ENCODE measurements around the gene PPP1R16B. TPM values are rescaled to one million over a fixed set of nuclear protein-coding genes. Genes with fewer than 3 reads are reported as not detected.
"Not testable (repeated sequence)": the region's sequence is repeated elsewhere in the genome, so short reads cannot be mapped to it uniquely, and the experiment has no call there.

The PPP1R16B gene
- total RNA-seq, 6 experiments from 2014 or later, result 0.62 to 4.0 (median 2.3) TPM

DNA sequence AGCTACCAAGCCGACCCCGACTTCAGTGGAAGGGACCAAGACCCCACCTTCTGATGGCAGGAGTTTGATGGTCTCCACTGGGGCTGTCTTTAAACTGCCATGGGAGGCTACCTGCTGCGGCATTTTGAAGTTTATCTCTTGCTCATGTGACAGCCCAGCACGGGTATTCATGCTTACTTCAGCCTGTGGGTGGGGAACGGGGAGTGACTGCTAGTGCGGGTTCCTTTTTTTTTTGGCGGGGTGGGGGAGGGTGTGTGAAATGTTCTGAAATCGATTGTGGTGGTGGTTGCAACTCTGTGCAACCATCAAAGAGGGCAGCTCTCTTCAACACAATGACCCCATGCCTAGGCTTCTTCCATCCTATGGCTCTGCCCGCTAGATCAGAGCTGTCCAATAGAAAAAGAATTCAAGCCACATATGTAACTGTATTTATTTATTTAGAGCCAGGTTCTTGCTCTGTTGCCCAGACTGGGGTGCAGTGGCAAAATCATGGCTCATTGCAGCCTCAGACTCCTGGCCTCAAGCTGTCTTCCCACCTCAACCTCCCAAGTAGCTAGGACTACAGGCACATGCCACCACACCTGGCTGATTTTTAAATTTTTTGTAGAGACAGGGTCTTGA lies 53.7 kb downstream of the PPP1R16B start:
- ATAC-seq (peak in 1 of 4 donors; percentile 26), DNase-seq (no peak)
- no peaks in the 10 kb centered on the region for H3K36me3 ChIP-seq
- no peak overlapping the region for H3K27ac ChIP-seq
- H3K4me1 ChIP-seq, result no peaks in the 10 kb centered on the region
- intact Hi-C loops (cut with DNase I), result no loop called here
- H3K9me3 ChIP-seq, result no peaks in the 10 kb centered on the region
- WGBS (ENCODE audit: insufficient coverage, low coverage, low lambda C conversion rate, missing lambda C conversion rate), result 34% methylated on average over 8 of the region's 9 CpGs
- H3K27me3 ChIP-seq, result no peaks in the 10 kb centered on the region
- H3K4me3 ChIP-seq, result no peak overlapping the region
- TF ChIP-seq, protein P1, sequence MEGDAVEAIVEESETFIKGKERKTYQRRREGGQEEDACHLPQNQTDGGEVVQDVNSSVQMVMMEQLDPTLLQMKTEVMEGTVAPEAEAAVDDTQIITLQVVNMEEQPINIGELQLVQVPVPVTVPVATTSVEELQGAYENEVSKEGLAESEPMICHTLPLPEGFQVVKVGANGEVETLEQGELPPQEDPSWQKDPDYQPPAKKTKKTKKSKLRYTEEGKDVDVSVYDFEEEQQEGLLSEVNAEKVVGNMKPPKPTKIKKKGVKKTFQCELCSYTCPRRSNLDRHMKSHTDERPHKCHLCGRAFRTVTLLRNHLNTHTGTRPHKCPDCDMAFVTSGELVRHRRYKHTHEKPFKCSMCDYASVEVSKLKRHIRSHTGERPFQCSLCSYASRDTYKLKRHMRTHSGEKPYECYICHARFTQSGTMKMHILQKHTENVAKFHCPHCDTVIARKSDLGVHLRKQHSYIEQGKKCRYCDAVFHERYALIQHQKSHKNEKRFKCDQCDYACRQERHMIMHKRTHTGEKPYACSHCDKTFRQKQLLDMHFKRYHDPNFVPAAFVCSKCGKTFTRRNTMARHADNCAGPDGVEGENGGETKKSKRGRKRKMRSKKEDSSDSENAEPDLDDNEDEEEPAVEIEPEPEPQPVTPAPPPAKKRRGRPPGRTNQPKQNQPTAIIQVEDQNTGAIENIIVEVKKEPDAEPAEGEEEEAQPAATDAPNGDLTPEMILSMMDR (IDR thresholded peaks at IDR 0.05), result no peak
- TF ChIP-seq POLR2A (IDR thresholded peaks at IDR 0.05), result no peak

DNA sequence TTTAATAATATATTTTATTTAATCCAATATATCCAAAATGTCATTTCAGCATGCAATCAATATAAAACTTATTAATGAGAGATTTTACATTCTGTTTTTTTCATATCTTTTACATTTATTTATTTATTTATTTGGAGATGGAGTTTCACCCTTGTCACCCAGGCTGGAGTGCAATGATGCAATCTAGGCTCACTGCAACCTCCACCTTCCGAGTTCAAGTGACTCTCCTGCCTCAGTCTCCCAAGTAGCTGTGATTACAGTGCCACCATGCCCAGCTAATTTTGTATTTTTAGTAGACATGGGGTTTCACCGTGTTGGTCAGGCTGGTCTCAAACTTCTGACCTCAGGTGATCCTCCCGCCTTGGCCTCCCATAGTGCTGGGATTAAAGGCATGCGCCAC lies 54.4 kb downstream of the PPP1R16B start:
- 81% methylated on average over 4 of the region's 4 CpGs for WGBS (ENCODE audit: insufficient coverage, low coverage, low lambda C conversion rate, missing lambda C conversion rate)
- H3K27me3 ChIP-seq; ATAC-seq; H3K36me3 ChIP-seq; H3K4me1 ChIP-seq; H3K4me3 ChIP-seq; H3K9me3 ChIP-seq; DNase-seq; H3K27ac ChIP-seq; intact Hi-C loops (cut with DNase I): not testable (repeated sequence)

DNA sequence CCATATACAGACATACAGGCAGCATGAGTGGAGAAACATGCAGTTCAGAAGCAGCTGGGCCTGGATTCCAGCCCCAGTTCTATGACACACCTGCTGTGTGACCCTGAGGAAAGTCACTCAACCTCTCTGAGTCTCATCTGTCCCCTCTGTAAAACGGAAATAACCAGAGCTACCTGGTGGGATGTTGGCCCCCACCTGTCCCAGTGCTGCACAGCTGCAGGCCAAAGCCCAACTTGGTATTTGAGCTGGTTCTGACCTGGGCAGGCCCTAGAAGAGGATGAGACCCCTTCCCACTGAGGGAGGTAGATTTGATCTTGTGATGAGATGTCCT lies 55.5 kb downstream of the PPP1R16B start:
- Histone ChIP-seq H3K4me1 (no peaks in the 10 kb centered on the region), H3K9me3 (no peaks in the 10 kb centered on the region), H3K27ac (no peak overlapping the region), H3K27me3 (no peaks in the 10 kb centered on the region), H3K36me3 (no peaks in the 10 kb centered on the region), H3K4me3 (no peak overlapping the region)
- DNase-seq (no peak), ATAC-seq (no peak)
- intact Hi-C loops (cut with DNase I), result no loop called here
- TF ChIP-seq POLR2A (IDR thresholded peaks at IDR 0.05), result no peak
- TF ChIP-seq, protein P1 (IDR thresholded peaks at IDR 0.05), result no peak
- WGBS (ENCODE audit: insufficient coverage, low coverage, low lambda C conversion rate, missing lambda C conversion rate), result 40% methylated on average over 1 of the region's 1 CpG

DNA sequence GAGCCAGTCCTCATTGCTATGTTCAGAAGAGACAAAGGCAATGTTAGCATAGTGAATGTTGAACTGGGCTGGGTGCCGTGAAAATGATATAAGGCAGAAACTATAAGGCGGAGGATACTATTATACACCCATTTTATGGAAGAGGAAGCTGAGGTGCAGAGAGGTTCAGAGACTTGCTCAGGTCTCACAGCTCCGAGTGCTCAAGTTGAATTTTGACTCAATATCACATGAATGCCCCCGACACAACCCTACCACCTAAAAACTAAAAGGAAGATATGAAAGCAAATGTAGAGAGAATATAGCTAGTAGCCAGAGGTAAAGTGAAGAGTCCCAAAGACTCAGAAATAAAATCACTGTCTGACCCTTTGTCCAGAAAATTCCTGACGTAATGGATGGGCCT lies 56.7 kb downstream of the PPP1R16B start:
- no peak overlapping the region for H3K4me3 ChIP-seq
- no peak for DNase-seq
- ATAC-seq, result no peak
- TF ChIP-seq POLR2A (IDR thresholded peaks at IDR 0.05), result no peak
- TF ChIP-seq, protein P1 (IDR thresholded peaks at IDR 0.05), result no peak
- no peaks in the 10 kb centered on the region for H3K36me3 ChIP-seq
- no peak overlapping the region for H3K27ac ChIP-seq
- WGBS (ENCODE audit: insufficient coverage, low coverage, low lambda C conversion rate, missing lambda C conversion rate), result 75% methylated on average over 5 of the region's 5 CpGs
- H3K9me3 ChIP-seq, result no peaks in the 10 kb centered on the region
- no peaks in the 10 kb centered on the region for H3K27me3 ChIP-seq
- intact Hi-C loops (cut with DNase I), result no loop called here
- no peaks in the 10 kb centered on the region for H3K4me1 ChIP-seq

DNA sequence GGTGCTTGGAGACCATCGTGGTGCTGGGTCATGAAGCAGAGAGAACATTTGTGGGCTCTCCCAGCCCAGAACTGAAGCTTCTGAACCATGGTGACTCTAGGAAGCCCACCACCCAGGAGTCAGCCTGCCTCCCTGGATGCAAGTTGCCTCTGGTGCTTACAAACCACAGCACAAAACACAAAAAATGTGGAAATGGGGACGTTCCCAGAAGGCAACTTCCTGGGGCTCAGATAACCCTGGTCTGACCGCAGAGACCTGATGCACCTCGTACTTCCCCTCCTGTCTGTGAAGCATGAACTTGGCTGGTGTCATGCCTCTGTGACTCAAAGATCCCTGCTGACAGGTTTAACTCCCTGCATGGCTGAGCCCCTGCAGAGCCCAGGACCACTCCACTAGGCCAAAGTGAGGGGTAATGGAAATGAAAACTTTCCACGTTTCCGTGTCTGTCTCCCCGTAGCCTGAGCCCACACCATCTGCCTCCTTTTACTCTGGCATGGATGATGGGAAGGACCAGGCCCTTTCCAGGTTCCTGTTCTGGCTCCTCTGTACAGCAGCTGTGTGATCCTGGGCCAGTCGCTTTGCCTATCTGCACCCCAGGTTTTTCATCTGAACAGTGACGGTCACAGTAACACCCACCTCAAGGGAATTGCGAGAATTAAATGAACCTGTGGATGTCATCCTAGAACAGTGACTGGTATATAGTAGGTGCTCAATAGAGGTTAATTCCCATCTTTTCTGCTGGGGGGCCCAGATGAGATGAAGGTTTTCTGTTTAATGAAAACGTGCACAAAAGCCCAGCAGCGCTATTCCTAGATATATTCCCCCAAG lies 57.7 kb downstream of the PPP1R16B start:
- intact Hi-C loops (cut with DNase I), result no loop called here
- no peak overlapping the region for H3K4me3 ChIP-seq
- ATAC-seq (peak; percentile 29 to 54 (median 41)), DNase-seq (no peak)
- no peak overlapping the region for H3K27ac ChIP-seq
- TF ChIP-seq, protein P1 (IDR thresholded peaks at IDR 0.05), result no peak
- TF ChIP-seq POLR2A (IDR thresholded peaks at IDR 0.05), result no peak
- no peaks in the 10 kb centered on the region for H3K9me3 ChIP-seq
- H3K27me3 ChIP-seq, result no peaks in the 10 kb centered on the region
- H3K36me3 ChIP-seq, result no peaks in the 10 kb centered on the region
- H3K4me1 ChIP-seq, result no peaks in the 10 kb centered on the region
- 71% methylated on average over 7 of the region's 12 CpGs for WGBS (ENCODE audit: insufficient coverage, low coverage, low lambda C conversion rate, missing lambda C conversion rate)

Measured in right lobe of liver (tissue), 6 donors.